Caki2 (cell line): ENCODE data around the gene TREML1. TPM values are rescaled to one million over a fixed set of nuclear protein-coding genes. Genes with fewer than 3 reads are reported as not detected.

ENCODE experiments used
- DNase-seq: peaks from one replicate; pipeline ENCODE4 v3.0.0-alpha.2; 2015; ENCODE audit warnings: low read depth
- in situ Hi-C: cut with HindIII; loops from 2 replicates; pipeline ENCODE4 v1.10.0; 2016; ENCODE audit warnings: low sequenced_read_pairs, low pct_unique_long_range_greater_than_20kb, mixed read lengths
- total RNA-seq: library from RNA; depleted of rRNA; stranded (reverse); fragments of >200 nt; shearing (Covaris generic); gene quantifications from 2 replicates; pipeline ENCODE4 v1.2.3, GENCODE V29; 2014; ENCODE audit warnings: low replicate concordance; rRNA removed

TREML1 gene
- total RNA-seq, 1 experiment from 2014 or later: not detected

GRCh38 chr6:41100871-41101287 lies 53.3 kb downstream of the TREML1 start:
- in situ Hi-C loops: no loop called here
- no peak for DNase-seq

Other genes starting within 250 kb of the TREML1 start
- gene UNC5CL, start 115.1 kb downstream of the TREML1 start, total RNA-seq: 1.1 and 4.4 TPM in 2 replicates
- not detected in 2 replicates for gene TSPO2, start 111.9 kb downstream of the TREML1 start, total RNA-seq
- gene APOBEC2, start 101.1 kb downstream of the TREML1 start, total RNA-seq: not detected in 2 replicates
- 12.4 and 34.2 TPM in 2 replicates for gene OARD1, start 82.0 kb downstream of the TREML1 start, total RNA-seq
- gene NFYA, start 81.4 kb downstream of the TREML1 start, total RNA-seq: 25.7 and 29.6 TPM in 2 replicates
- gene TREM2, start 8.8 kb upstream of the TREML1 start, total RNA-seq: not detected in 2 replicates
- gene TREML2, start 46.8 kb upstream of the TREML1 start, total RNA-seq: not detected in 2 replicates
- not detected in 2 replicates for gene TREML4, start 74.0 kb upstream of the TREML1 start, total RNA-seq
- not detected in 2 replicates for gene TREM1, start 132.3 kb upstream of the TREML1 start, total RNA-seq
- not detected in 2 replicates for gene NCR2, start 181.3 kb upstream of the TREML1 start, total RNA-seq